ENCODE data around the gene RYR2.

The RYR2 gene

GRCh38 chr1:236997361-236997760, 44.6 kb upstream of the RYR2 start:
- no peaks in the 10 kb centered on the region for H3K9me2 ChIP-seq (ENCODE audit: low read depth, low read length)
- H3K36me3 ChIP-seq (ENCODE audit: insufficient read depth, low read length), result no peaks in the 10 kb centered on the region
- no peak overlapping the region for H3K9ac ChIP-seq (ENCODE audit: low read length)
- no peaks in the 10 kb centered on the region for H3K79me2 ChIP-seq (ENCODE audit: insufficient read depth, low read length)
- TF ChIP-seq EZH2 (IDR thresholded peaks at IDR 0.05; ENCODE audit: borderline replicate concordance, low read length), result no peak
- H4K20me1 ChIP-seq (ENCODE audit: insufficient read depth, low read length), result no peaks in the 10 kb centered on the region
- no peak overlapping the region for H3K27ac ChIP-seq (ENCODE audit: low read depth, low read length, poor library complexity, severe bottlenecking)
- H3K9me3 ChIP-seq (ENCODE audit: low read length), result no peaks in the 10 kb centered on the region
- no peak overlapping the region for H2AFZ ChIP-seq (ENCODE audit: low read length)
- no peak overlapping the region for H3K4me2 ChIP-seq (ENCODE audit: low read length)
- no peaks in the 10 kb centered on the region for H3K4me1 ChIP-seq (ENCODE audit: insufficient read depth, low read length, severe bottlenecking)
- H3F3A ChIP-seq (ENCODE audit: insufficient read depth, low read length), result no peaks in the 10 kb centered on the region
- H3K4me3 ChIP-seq (ENCODE audit: low read depth, low read length, poor library complexity, severe bottlenecking), result no peak overlapping the region
- H3K27me3 ChIP-seq (ENCODE audit: insufficient read depth, low read length), result no peaks in the 10 kb centered on the region

DNA sequence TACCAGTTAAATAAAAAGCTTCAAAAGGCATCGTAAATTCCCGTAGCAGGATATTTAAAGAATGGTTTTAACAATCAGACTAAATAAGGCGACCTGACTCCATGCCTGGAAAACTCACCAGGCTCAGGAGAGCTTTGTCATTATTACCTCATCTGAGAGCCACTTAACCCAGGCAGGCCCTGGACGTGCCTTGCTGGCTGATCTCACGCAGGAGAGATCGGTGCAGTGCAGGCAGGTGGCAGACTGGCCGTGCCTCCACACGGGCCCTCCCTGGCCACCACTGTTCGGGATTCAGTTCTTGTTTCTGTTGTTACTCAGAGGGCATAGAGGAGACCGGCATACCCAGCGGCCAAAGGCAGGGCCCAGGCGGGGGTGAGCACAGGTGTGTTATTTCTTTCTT, 44.1 kb upstream of the RYR2 start:
- TF ChIP-seq, protein P1, sequence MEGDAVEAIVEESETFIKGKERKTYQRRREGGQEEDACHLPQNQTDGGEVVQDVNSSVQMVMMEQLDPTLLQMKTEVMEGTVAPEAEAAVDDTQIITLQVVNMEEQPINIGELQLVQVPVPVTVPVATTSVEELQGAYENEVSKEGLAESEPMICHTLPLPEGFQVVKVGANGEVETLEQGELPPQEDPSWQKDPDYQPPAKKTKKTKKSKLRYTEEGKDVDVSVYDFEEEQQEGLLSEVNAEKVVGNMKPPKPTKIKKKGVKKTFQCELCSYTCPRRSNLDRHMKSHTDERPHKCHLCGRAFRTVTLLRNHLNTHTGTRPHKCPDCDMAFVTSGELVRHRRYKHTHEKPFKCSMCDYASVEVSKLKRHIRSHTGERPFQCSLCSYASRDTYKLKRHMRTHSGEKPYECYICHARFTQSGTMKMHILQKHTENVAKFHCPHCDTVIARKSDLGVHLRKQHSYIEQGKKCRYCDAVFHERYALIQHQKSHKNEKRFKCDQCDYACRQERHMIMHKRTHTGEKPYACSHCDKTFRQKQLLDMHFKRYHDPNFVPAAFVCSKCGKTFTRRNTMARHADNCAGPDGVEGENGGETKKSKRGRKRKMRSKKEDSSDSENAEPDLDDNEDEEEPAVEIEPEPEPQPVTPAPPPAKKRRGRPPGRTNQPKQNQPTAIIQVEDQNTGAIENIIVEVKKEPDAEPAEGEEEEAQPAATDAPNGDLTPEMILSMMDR (IDR thresholded peaks at IDR 0.05; ENCODE audit: low read length), result no peak
- no peak for TF ChIP-seq EZH2 (IDR thresholded peaks at IDR 0.05; ENCODE audit: borderline replicate concordance, low read length)
- Histone ChIP-seq H3K27me3 (ENCODE audit: insufficient read depth, low read length) (no peaks in the 10 kb centered on the region; the same call in 1 of the 2 replicates), H2AFZ (ENCODE audit: low read length) (no peak overlapping the region), H3K4me2 (ENCODE audit: low read length) (no peak overlapping the region), H3K79me2 (ENCODE audit: insufficient read depth, low read length) (no peaks in the 10 kb centered on the region), H3K9ac (ENCODE audit: low read length) (no peak overlapping the region), H3K4me1 (ENCODE audit: insufficient read depth, low read length, severe bottlenecking) (no peaks in the 10 kb centered on the region), H3K36me3 (ENCODE audit: insufficient read depth, low read length) (no peaks in the 10 kb centered on the region), H4K20me1 (ENCODE audit: insufficient read depth, low read length) (no peaks in the 10 kb centered on the region), H3K9me3 (ENCODE audit: low read length) (no peaks in the 10 kb centered on the region), H3K9me2 (ENCODE audit: low read depth, low read length) (no peaks in the 10 kb centered on the region), H3K27ac (ENCODE audit: low read depth, low read length, poor library complexity, severe bottlenecking) (no peak overlapping the region), H3F3A (ENCODE audit: insufficient read depth, low read length) (no peaks in the 10 kb centered on the region), H3K4me3 (ENCODE audit: low read depth, low read length, poor library complexity, severe bottlenecking) (no peak overlapping the region)

GRCh38 chr1:236998546-236998945, 43.4 kb upstream of the RYR2 start:
- Histone ChIP-seq H3K27ac (ENCODE audit: low read depth, low read length, poor library complexity, severe bottlenecking) (no peak overlapping the region), H3F3A (ENCODE audit: insufficient read depth, low read length) (no peaks in the 10 kb centered on the region), H3K4me2 (ENCODE audit: low read length) (no peak overlapping the region), H2AFZ (ENCODE audit: low read length) (no peak overlapping the region), H3K79me2 (ENCODE audit: insufficient read depth, low read length) (no peaks in the 10 kb centered on the region), H3K9ac (ENCODE audit: low read length) (no peak overlapping the region), H3K4me1 (ENCODE audit: insufficient read depth, low read length, severe bottlenecking) (no peaks in the 10 kb centered on the region), H3K9me2 (ENCODE audit: low read depth, low read length) (no peaks in the 10 kb centered on the region), H4K20me1 (ENCODE audit: insufficient read depth, low read length) (no peaks in the 10 kb centered on the region), H3K4me3 (ENCODE audit: low read depth, low read length, poor library complexity, severe bottlenecking) (no peak overlapping the region), H3K27me3 (ENCODE audit: insufficient read depth, low read length) (peaks cover 3% of the 10 kb centered on the region; the same call in 1 of the 2 replicates), H3K36me3 (ENCODE audit: insufficient read depth, low read length) (no peaks in the 10 kb centered on the region), H3K9me3 (ENCODE audit: low read length) (no peaks in the 10 kb centered on the region)
- TF ChIP-seq EZH2 (IDR thresholded peaks at IDR 0.05; ENCODE audit: borderline replicate concordance, low read length), result no peak
- TF ChIP-seq, protein P1 (IDR thresholded peaks at IDR 0.05; ENCODE audit: low read length), result no peak

- H3K36me3 ChIP-seq (ENCODE audit: insufficient read depth, low read length), result no peaks in the 10 kb centered on the region
- H3K9me2 ChIP-seq (ENCODE audit: low read depth, low read length), result no peaks in the 10 kb centered on the region
- no peaks in the 10 kb centered on the region for H3F3A ChIP-seq (ENCODE audit: insufficient read depth, low read length)
- TF ChIP-seq EZH2 (IDR thresholded peaks at IDR 0.05; ENCODE audit: borderline replicate concordance, low read length), result no peak
- TF ChIP-seq, protein P1 (IDR thresholded peaks at IDR 0.05; ENCODE audit: low read length), result no peak
- H2AFZ ChIP-seq (ENCODE audit: low read length), result no peak overlapping the region
- no peaks in the 10 kb centered on the region for H3K9me3 ChIP-seq (ENCODE audit: low read length)
- no peak overlapping the region for H3K4me2 ChIP-seq (ENCODE audit: low read length)
- no peak overlapping the region for H3K27ac ChIP-seq (ENCODE audit: low read depth, low read length, poor library complexity, severe bottlenecking)
- no peak overlapping the region for H3K9ac ChIP-seq (ENCODE audit: low read length)
- H3K4me1 ChIP-seq (ENCODE audit: insufficient read depth, low read length, severe bottlenecking), result no peaks in the 10 kb centered on the region
- no peaks in the 10 kb centered on the region for H3K79me2 ChIP-seq (ENCODE audit: insufficient read depth, low read length)
- peaks cover 3% of the 10 kb centered on the region; the same call in 1 of the 2 replicates for H3K27me3 ChIP-seq (ENCODE audit: insufficient read depth, low read length)
- no peaks in the 10 kb centered on the region for H4K20me1 ChIP-seq (ENCODE audit: insufficient read depth, low read length)
- H3K4me3 ChIP-seq (ENCODE audit: low read depth, low read length, poor library complexity, severe bottlenecking), result no peak overlapping the region
These were observed 41.8 kb upstream of the RYR2 start for GRCh38 chr1:237000191-237000590.
